Stomach (tissue), 9 donors: ENCODE measurements around the gene CDH8. TPM values are rescaled to one million over a fixed set of nuclear protein-coding genes. Genes with fewer than 3 reads are reported as not detected.

Source experiments
- DNase-seq, 2 donors: peaks; one replicate each; pipeline versions ENCODE4 v3.0.0 to v3.0.0-alpha.2; 2013 to 2019
- H3K27ac ChIP-seq, 5 donors: fragments of 200-600 bp in 4 of 5; sonication (generic) in 4 of 5; one replicate each; pipeline ENCODE4 v1.5.1; 2013 to 2019; ENCODE audit warnings: mild to moderate bottlenecking in 1 of 5, moderate library complexity in 1 of 5
- H3K27me3 ChIP-seq, 3 donors: fragments of 200-600 bp; sonication (generic); one replicate each; pipeline ENCODE4 v1.5.1; 2017 to 2019; ENCODE audit warnings: mixed run types in 1 of 3
- H3K36me3 ChIP-seq, 4 donors: fragments of 200-600 bp; sonication (generic); 1 replicate in 3 of 4; 2 replicates in 1 of 4; pipeline ENCODE4 v1.5.1; 2016 to 2019
- H3K4me1 ChIP-seq, 4 donors: fragments of 200-600 bp; sonication (generic); one replicate each; pipeline ENCODE4 v1.5.1; 2016 to 2019
- H3K4me3 ChIP-seq, 4 donors: fragments of 200-600 bp; sonication (generic) in 3 of 4; one replicate each; pipeline ENCODE4 v1.5.1; 2016 to 2019; ENCODE audit warnings: mild to moderate bottlenecking in 1 of 4
- H3K9me3 ChIP-seq, 4 donors: fragments of 200-600 bp; sonication (generic); one replicate each; pipeline ENCODE4 v1.5.1; 2016 to 2019
- EP300 ChIP-seq: sonication (generic); formaldehyde crosslinking; IDR thresholded peaks from one replicate; pipeline ENCODE4 v1.6.1; 2017; ENCODE audit warnings: antibody characterized with exemption
- POLR2A ChIP-seq, 4 donors: fragments of 450-650 bp; IDR thresholded peaks; one replicate each; pipeline ENCODE4 v1.6.1; 2016; ENCODE audit warnings: antibody characterized with exemption in 4 of 4, control low read depth in 2 of 4, mild to moderate bottlenecking in 1 of 4, moderate library complexity in 1 of 4
- POLR2AphosphoS5 ChIP-seq, 3 donors: sonication (generic); formaldehyde crosslinking; IDR thresholded peaks; one replicate each; pipeline ENCODE4 v1.6.1; 2016; ENCODE audit warnings: antibody characterized with exemption in 3 of 3
- WGBS, 5 donors: extraction: QIAGEN DNeasy Blood & Tissue Kit in 3 of 5; methylation state at CpG; one replicate each; pipeline versions ENCODE4 v1.1.5 to v1.1.7; 2013 to 2018; 5-methylcytosine and 5-hydroxymethylcytosine counted together
- intact Hi-C: fragments of 100-400 bp; cut with DNase I; formaldehyde crosslinking; loops from one replicate; pipeline ENCODE4 v1.15.1; 2023; ENCODE audit warnings: low total_unique reads
- polyA plus RNA-seq, 3 donors: library from polyadenylated mRNA; stranded (reverse); fragments of 200-250 nt; gene quantifications; one replicate each; pipeline ENCODE4 v1.2.3, GENCODE V29; 2013
- total RNA-seq, 5 donors: library from RNA; depleted of rRNA; stranded (reverse); fragments of >200 nt; gene quantifications; one replicate each; pipeline versions ENCODE4 v1.1.0 to v1.2.3, GENCODE V29; 2014 to 2016
- TF ChIP-seq, protein P1 (sequence below), 7 experiments: fragments of 450-650 bp in 4 of 7; fragments of 200-600 bp in 3 of 7; sonication (generic) in 3 of 7; IDR thresholded peaks; one replicate each; pipeline ENCODE4 v1.5.1; 2016 to 2019; ENCODE audit warnings: antibody characterized with exemption in 7 of 7, control low read depth in 2 of 7, mild to moderate bottlenecking in 1 of 7
- donor health status: healthy with polysubstance abuse.
- donor health status: Bipolar disorder and iron deficiency.
- donor health status: healthy.

CDH8 gene
- total and polyA plus RNA-seq, 8 donors, result 0.13 to 6.4 TPM; not detected in 6

DNA sequence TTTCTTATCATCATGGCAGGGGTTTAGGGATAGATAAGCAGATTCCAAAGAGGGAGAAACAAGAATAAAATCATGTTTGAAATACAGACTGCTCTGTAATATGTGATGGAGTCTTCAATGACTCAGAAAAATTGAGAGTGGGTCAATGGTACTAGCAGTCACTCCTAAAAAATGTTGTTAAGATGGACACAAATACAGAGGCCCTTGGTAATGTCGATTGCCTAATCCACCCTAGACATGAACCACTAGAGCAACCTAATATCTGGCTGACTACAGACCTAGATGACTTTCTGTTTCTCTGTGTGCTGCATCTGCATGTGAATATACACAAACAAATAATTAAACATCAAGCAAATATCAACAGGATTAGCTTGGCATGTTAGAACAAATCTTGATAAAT, 135.8 kb downstream of the CDH8 start:
- H3K4me3 ChIP-seq, result no peak overlapping the region
- no peaks in the 10 kb centered on the region for H3K27me3 ChIP-seq
- intact Hi-C loops, result no loop called here
- no peaks in the 10 kb centered on the region for H3K4me1 ChIP-seq
- H3K9me3 ChIP-seq, result peaks cover 0 to 4% (median 2%) of the 10 kb centered on the region in 4 donors
- 56 to 69% (median 62%) methylated on average over 1 of the region's 1 CpG for WGBS, 5 donors
- no peak overlapping the region for H3K27ac ChIP-seq
- DNase-seq, result no peak
- TF ChIP-seq POLR2AphosphoS5 (IDR thresholded peaks at IDR 0.05) (no peak), POLR2A (IDR thresholded peaks at IDR 0.05) (no peak), EP300 (no peak)
- TF ChIP-seq, protein P1, sequence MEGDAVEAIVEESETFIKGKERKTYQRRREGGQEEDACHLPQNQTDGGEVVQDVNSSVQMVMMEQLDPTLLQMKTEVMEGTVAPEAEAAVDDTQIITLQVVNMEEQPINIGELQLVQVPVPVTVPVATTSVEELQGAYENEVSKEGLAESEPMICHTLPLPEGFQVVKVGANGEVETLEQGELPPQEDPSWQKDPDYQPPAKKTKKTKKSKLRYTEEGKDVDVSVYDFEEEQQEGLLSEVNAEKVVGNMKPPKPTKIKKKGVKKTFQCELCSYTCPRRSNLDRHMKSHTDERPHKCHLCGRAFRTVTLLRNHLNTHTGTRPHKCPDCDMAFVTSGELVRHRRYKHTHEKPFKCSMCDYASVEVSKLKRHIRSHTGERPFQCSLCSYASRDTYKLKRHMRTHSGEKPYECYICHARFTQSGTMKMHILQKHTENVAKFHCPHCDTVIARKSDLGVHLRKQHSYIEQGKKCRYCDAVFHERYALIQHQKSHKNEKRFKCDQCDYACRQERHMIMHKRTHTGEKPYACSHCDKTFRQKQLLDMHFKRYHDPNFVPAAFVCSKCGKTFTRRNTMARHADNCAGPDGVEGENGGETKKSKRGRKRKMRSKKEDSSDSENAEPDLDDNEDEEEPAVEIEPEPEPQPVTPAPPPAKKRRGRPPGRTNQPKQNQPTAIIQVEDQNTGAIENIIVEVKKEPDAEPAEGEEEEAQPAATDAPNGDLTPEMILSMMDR (IDR thresholded peaks at IDR 0.05), result no peak
- no peaks in the 10 kb centered on the region for H3K36me3 ChIP-seq

DNA sequence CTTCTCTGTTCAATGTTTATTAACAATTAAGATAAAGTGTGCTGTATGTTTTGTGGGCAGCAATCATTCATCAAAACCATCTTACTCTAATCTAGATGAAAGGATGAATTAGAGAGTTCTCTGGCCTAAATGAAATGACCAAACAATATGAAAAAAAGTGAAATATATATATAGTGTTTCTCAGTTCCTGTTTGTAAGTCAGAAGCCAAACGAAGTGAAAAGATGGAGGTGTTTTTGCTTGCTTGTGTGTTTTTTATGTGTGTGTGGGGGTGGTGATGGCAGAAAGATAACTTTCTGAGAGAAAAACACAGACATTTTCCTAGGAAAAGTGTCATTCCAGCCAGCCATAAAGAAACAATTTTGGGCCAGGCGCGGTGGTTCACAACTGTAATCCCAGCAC, 138.6 kb downstream of the CDH8 start:
- Histone ChIP-seq H3K9me3 (peaks cover 0 to 4% (median 0%) of the 10 kb centered on the region in 4 donors), H3K4me3 (no peak overlapping the region), H3K27me3 (no peaks in the 10 kb centered on the region), H3K36me3 (no peaks in the 10 kb centered on the region), H3K4me1 (no peaks in the 10 kb centered on the region), H3K27ac (no peak overlapping the region)
- no peak for DNase-seq
- intact Hi-C loops, result no loop called here
- TF ChIP-seq, protein P1 (IDR thresholded peaks at IDR 0.05), result no peak
- TF ChIP-seq POLR2A (IDR thresholded peaks at IDR 0.05) (no peak), POLR2AphosphoS5 (IDR thresholded peaks at IDR 0.05) (no peak), EP300 (no peak)
- 58 to 81% (median 74%) methylated on average over 3 of the region's 3 CpGs for WGBS, 5 donors

DNA sequence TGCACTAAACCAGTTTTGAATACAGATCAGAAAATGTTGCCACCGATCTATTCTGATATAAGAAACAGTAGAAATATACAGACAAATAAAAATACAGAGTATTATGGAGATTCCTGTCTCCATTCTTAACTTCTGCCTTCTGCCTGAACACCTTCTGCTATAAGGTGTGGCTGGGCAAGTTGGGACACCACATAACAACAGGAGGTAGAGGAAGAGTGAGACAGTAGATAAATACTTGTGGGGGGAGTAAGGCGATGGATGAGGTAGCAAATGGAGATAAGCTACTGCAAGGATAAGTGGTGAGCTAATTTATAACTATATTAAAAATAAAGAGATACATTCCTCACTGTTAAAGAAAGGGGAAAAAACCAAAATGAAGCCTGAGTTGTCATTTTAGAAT, 143.7 kb downstream of the CDH8 start:
- 61 to 78% (median 73%) methylated on average over 2 of the region's 2 CpGs for WGBS, 5 donors
- H3K4me1 ChIP-seq, result no peaks in the 10 kb centered on the region
- no peaks in the 10 kb centered on the region for H3K36me3 ChIP-seq
- DNase-seq, result no peak
- H3K27ac ChIP-seq, result no peak overlapping the region
- intact Hi-C loops, result no loop called here
- H3K4me3 ChIP-seq, result no peak overlapping the region
- TF ChIP-seq EP300, result no peak
- TF ChIP-seq, protein P1 (IDR thresholded peaks at IDR 0.05), result no peak
- peaks cover 0 to 4% (median 0%) of the 10 kb centered on the region in 4 donors for H3K9me3 ChIP-seq
- no peaks in the 10 kb centered on the region for H3K27me3 ChIP-seq

GRCh38 chr16:61891460-61891859, 144.8 kb downstream of the CDH8 start:
- intact Hi-C loops, result no loop called here
- TF ChIP-seq POLR2AphosphoS5 (IDR thresholded peaks at IDR 0.05), result no peak
- TF ChIP-seq, protein P1 (IDR thresholded peaks at IDR 0.05), result no peak
- no peak for TF ChIP-seq POLR2A (IDR thresholded peaks at IDR 0.05)
- no peak for TF ChIP-seq EP300
- WGBS, 5 donors, result 62 to 75% (median 71%) methylated on average over 3 of the region's 3 CpGs
- Histone ChIP-seq H3K9me3 (peaks cover 0 to 6% (median 2%) of the 10 kb centered on the region in 4 donors), H3K4me1 (no peaks in the 10 kb centered on the region), H3K36me3 (no peaks in the 10 kb centered on the region), H3K27me3 (no peaks in the 10 kb centered on the region), H3K27ac (no peak overlapping the region), H3K4me3 (no peak overlapping the region)
- no peak for DNase-seq
